ENCODE measurements around the gene PITRM1.
"Not testable (repeated sequence)": the region's sequence is repeated elsewhere in the genome, so short reads cannot be mapped to it uniquely, and the experiment has no call there.

Gene PITRM1

DNA sequence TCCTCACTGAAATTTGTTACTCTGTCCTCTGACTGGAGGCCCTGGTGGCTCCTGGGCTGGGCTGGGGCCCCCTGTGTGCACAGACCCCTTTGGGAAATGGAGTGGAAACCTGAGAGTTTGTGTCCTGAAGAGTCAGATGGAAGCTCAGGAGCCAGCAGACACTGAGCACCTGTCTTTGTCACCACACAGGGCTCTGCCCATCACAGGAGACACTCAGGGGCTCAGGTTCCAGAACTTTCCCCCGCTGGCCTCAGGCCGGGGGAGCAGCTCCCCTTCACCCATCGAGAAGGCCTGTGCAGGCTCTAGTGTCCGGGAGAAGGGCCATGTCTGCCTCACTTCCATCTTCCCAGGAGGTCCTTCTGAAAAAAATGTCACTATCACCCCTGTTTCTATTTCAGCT is 22.3 kb upstream of the PITRM1 start:
- Histone ChIP-seq H3K27ac (no peak overlapping the region), H3K9ac (no peak overlapping the region), H3K4me2 (no peak overlapping the region), H3K4me1 (peaks cover 0 to 13% (median 6%) of the 10 kb centered on the region in 10 experiments; a peak in 7 of 20 replicates), H4K20me1 (no peaks in the 10 kb centered on the region), H3K4me3 (no peak overlapping the region), H3K27me3 (peaks cover 0 to 9% (median 0%) of the 10 kb centered on the region in 11 experiments; a peak in 3 of 22 replicates), H3K36me3 (no peaks in the 10 kb centered on the region), H3K9me3 (replicated peaks in 1 of 11) (no peaks in the 10 kb centered on the region)
- TF ChIP-seq Cebpa-rat (IDR thresholded peaks at IDR 0.05) = no peak

DNA sequence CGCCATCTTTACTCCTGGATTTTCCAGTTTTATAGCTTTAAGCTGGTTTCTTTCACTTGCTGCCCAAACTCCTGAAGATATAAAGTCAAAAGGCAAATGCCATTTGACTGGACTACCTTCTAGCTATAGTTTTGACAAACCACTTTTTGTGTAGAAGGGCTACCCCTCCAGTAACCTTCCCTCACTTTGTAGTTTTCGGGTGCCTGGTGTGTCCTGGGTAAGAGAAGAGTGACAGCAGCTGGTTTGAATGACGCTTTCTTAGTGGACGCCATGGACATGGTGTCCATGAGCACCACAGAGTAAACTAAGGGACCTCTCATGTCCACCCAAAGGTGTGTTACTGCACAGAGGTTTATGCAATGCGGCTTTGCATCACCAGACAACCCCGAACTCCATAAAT is 21.2 kb upstream of the PITRM1 start:
- no peak overlapping the region for H3K4me3 ChIP-seq
- no peak overlapping the region for H3K9ac ChIP-seq
- no peak for TF ChIP-seq Cebpa-rat (IDR thresholded peaks at IDR 0.05)
- H3K27me3 ChIP-seq = peaks cover 0 to 7% (median 0%) of the 10 kb centered on the region in 11 experiments; a peak in 3 of 22 replicates
- H3K4me2 ChIP-seq = no peak overlapping the region
- H3K27ac ChIP-seq = no peak overlapping the region
- H4K20me1 ChIP-seq = no peaks in the 10 kb centered on the region
- no peaks in the 10 kb centered on the region for H3K36me3 ChIP-seq
- H3K9me3 ChIP-seq (replicated peaks in 1 of 11) = no peaks in the 10 kb centered on the region
- peaks cover 0 to 13% (median 6%) of the 10 kb centered on the region in 10 experiments; a peak in 7 of 20 replicates for H3K4me1 ChIP-seq

GRCh38 chr10:3192856-3193635 is 20.5 kb upstream of the PITRM1 start:
- no peaks in the 10 kb centered on the region for H3K9me3 ChIP-seq (replicated peaks in 1 of 11)
- H3K9ac ChIP-seq = no peak overlapping the region
- no peak overlapping the region for H3K4me2 ChIP-seq
- no peak overlapping the region for H3K4me3 ChIP-seq
- no peaks in the 10 kb centered on the region for H3K36me3 ChIP-seq
- H3K27me3 ChIP-seq = peaks cover 0 to 3% (median 0%) of the 10 kb centered on the region in 11 experiments; a peak in 2 of 22 replicates
- no peak for TF ChIP-seq Cebpa-rat (IDR thresholded peaks at IDR 0.05)
- no peaks in the 10 kb centered on the region for H4K20me1 ChIP-seq
- H3K4me1 ChIP-seq = peaks cover 0 to 13% (median 6%) of the 10 kb centered on the region in 10 experiments; a peak in 7 of 20 replicates
- no peak overlapping the region for H3K27ac ChIP-seq

- no peak overlapping the region for H3K4me3 ChIP-seq
- H3K9me3 ChIP-seq (replicated peaks in 1 of 11) = no peaks in the 10 kb centered on the region
- no peak overlapping the region for H3K9ac ChIP-seq
- H3K36me3 ChIP-seq = no peaks in the 10 kb centered on the region
- no peak for TF ChIP-seq Cebpa-rat (IDR thresholded peaks at IDR 0.05)
- no peak overlapping the region for H3K27ac ChIP-seq
- H3K27me3 ChIP-seq = no peaks in the 10 kb centered on the region
- H3K4me2 ChIP-seq = no peak overlapping the region
- no peaks in the 10 kb centered on the region for H4K20me1 ChIP-seq
- H3K4me1 ChIP-seq = no peaks in the 10 kb centered on the region
Observed at GRCh38 chr10:3190817-3191216, 18.2 kb upstream of the PITRM1 start.

- H3K4me2 ChIP-seq; H4K20me1 ChIP-seq; H3K27ac ChIP-seq; H3K4me1 ChIP-seq; H3K9me3 ChIP-seq (replicated peaks in 1 of 11); H3K36me3 ChIP-seq; H3K27me3 ChIP-seq; H3K9ac ChIP-seq; H3K4me3 ChIP-seq: not testable (repeated sequence)
Observed at GRCh38 chr10:3187229-3187628, 14.6 kb upstream of the PITRM1 start.

GRCh38 chr10:3186368-3186767 is 13.8 kb upstream of the PITRM1 start:
- no peak overlapping the region for H3K4me3 ChIP-seq
- no peak overlapping the region for H3K27ac ChIP-seq
- no peak overlapping the region for H3K9ac ChIP-seq
- H3K4me2 ChIP-seq = no peak overlapping the region
- no peak for TF ChIP-seq Cebpa-rat (IDR thresholded peaks at IDR 0.05)
- H3K4me1 ChIP-seq = 0 out of 20 replicates have a peak, but pooled peaks cover 0 to 7% (median 0%) of the 10 kb centered on the region in 10 experiments
- H3K9me3 ChIP-seq (replicated peaks in 1 of 11) = 0 out of 22 replicates have a peak, but pooled peaks cover 0 to 6% (median 0%) of the 10 kb centered on the region in 11 experiments
- H3K27me3 ChIP-seq = no peaks in the 10 kb centered on the region
- H4K20me1 ChIP-seq = no peaks in the 10 kb centered on the region
- H3K36me3 ChIP-seq = no peaks in the 10 kb centered on the region

DNA sequence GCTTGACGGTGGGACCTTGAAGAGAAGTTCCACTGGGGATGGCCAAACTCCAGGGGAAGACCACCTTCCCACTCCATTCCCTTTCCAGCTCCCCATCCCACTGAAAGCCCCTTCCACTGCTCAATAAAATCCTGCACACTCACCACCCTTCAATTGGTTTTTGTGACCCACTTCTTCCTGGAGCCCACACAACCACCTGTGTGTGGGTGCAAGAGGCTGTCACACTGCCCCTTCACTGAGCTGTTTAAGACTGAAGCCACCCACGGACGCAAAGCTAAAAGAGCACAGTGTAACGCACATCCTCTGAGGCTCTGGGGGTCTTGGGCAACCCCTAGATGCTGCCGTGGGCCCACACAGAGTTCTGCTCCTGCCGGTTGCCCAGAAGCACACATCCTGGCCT is 12.8 kb upstream of the PITRM1 start:
- Histone ChIP-seq H3K4me3 (no peak overlapping the region), H3K9me3 (replicated peaks in 1 of 11) (0 out of 22 replicates have a peak, but pooled peaks cover 0 to 6% (median 0%) of the 10 kb centered on the region in 11 experiments), H4K20me1 (no peaks in the 10 kb centered on the region), H3K27me3 (no peaks in the 10 kb centered on the region), H3K9ac (no peak overlapping the region), H3K27ac (no peak overlapping the region), H3K4me2 (no peak overlapping the region), H3K4me1 (0 out of 20 replicates have a peak, but pooled peaks cover 0 to 7% (median 0%) of the 10 kb centered on the region in 10 experiments), H3K36me3 (no peaks in the 10 kb centered on the region)
- no peak for TF ChIP-seq Cebpa-rat (IDR thresholded peaks at IDR 0.05)

DNA sequence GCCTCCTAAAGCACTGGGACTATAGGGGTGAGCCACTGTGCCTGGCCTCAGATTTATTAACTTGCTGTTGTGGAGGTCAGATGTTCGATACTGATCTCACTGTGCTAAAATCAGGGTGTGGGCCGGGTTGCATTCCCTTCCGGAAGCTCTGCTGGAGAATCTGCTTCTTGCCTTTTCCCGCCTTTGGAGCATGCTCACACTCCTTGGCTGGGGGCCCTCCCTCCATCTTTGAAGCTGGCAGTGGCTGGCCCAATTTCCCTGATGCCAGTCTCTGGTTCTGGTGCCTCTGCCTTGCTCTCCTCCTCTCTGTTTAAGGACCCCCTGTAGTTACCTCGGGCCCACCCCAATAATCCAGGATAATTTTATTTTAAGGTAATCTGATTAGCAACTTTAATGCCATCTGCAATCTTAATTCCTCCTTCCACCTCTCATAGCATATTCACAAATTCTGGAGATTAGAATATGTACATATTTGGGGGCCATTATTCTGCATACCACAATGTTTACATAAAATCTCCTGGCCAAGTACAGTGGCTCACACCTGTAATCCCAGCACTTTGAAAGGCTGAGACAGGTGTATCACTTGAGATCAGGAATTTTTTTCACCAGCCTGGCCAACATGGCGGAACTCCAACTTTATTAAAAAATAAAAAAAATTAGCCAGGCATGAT is 7.9 kb upstream of the PITRM1 start:
- Histone ChIP-seq H3K4me3 (no peak overlapping the region), H4K20me1 (no peaks in the 10 kb centered on the region), H3K27me3 (no peaks in the 10 kb centered on the region), H3K4me1 (0 out of 20 replicates have a peak, but pooled peaks cover 0 to 7% (median 0%) of the 10 kb centered on the region in 10 experiments), H3K9ac (no peak overlapping the region), H3K4me2 (no peak overlapping the region), H3K27ac (no peak overlapping the region), H3K9me3 (replicated peaks in 1 of 11) (0 out of 22 replicates have a peak, but pooled peaks cover 0 to 5% (median 0%) of the 10 kb centered on the region in 11 experiments), H3K36me3 (no peaks in the 10 kb centered on the region)
- no peak for TF ChIP-seq Cebpa-rat (IDR thresholded peaks at IDR 0.05)

DNA sequence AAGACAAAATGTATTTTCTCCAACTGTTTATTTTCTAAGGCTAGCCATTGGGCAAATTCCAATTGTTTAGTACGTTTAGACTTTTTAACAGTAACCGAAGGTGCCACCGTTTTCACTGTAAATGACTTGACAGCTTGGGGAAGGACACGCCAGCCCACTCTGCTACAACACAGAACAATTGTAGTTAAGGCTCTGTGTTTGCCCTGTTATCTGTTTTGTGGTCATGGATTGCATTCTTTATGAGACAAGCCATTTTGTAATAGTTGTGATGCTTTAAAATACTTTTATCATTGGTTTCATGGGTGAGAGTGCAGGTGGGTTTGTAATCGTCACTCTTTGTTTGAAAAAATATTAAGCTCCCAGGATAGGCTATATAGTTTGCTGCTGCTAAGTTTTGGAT is 6.6 kb upstream of the PITRM1 start:
- H3K4me3 ChIP-seq = no peak overlapping the region
- H4K20me1 ChIP-seq = no peaks in the 10 kb centered on the region
- no peaks in the 10 kb centered on the region for H3K36me3 ChIP-seq
- H3K9ac ChIP-seq = no peak overlapping the region
- H3K4me1 ChIP-seq = peaks cover 0 to 7% (median 0%) of the 10 kb centered on the region in 10 experiments; a peak in 3 of 20 replicates
- no peaks in the 10 kb centered on the region for H3K9me3 ChIP-seq (replicated peaks in 1 of 11)
- no peak for TF ChIP-seq Cebpa-rat (IDR thresholded peaks at IDR 0.05)
- no peaks in the 10 kb centered on the region for H3K27me3 ChIP-seq
- no peak overlapping the region for H3K4me2 ChIP-seq
- no peak overlapping the region for H3K27ac ChIP-seq
